OCI-LY7 (cell line): ENCODE results near the gene BLTP3A. TPM values are rescaled to one million over a fixed set of nuclear protein-coding genes. Genes with fewer than 3 reads are reported as not detected.
A peak's percentile ranks its signal among the peaks of the same experiment; 100 is the strongest.
"Not testable (repeated sequence)": the region's sequence is repeated elsewhere in the genome, so short reads cannot be mapped to it uniquely, and the experiment has no call there.

Experiments
- BruUV-seq: library from RNA; stranded (reverse); fragments of 400-500 nt; replicated peaks from 2 replicates; lab custom pipeline; 2021; lab: Mats Ljungman, UMichigan
- CTCF ChIA-PET: fragments of 300-600 bp; sonication (Branson Sonifier 250); formaldehyde crosslinking; loops from one replicate; lab custom pipeline; 2022; ENCODE audit warnings: antibody characterized with exemption; ENCODE audit not compliant: unreplicated experiment; lab: Charles Lee
- POLR2A ChIA-PET: fragments of 300-600 bp; sonication (Branson Sonifier 250); formaldehyde crosslinking; loops from one replicate; lab custom pipeline; 2022; ENCODE audit warnings: antibody characterized with exemption; lab: Charles Lee
- DNase-seq: peaks from one replicate; pipeline ENCODE4 v3.0.0-alpha.2; 2015; ENCODE audit warnings: low spot score
- H2AFZ ChIP-seq: fragments of 200-600 bp; sonication (generic), shearing (Covaris generic); 2 replicates; pipeline ENCODE4 v1.6.1; 2014; ENCODE audit warnings: mild to moderate bottlenecking, antibody characterized with exemption, low read length, moderate library complexity
- H3K27ac ChIP-seq: fragments of 200-600 bp; sonication (generic); 2 replicates; pipeline ENCODE4 v1.5.1; 2014; ENCODE audit warnings: mixed run types, low read depth, mild to moderate bottlenecking, moderate library complexity, low read length, inconsistent platforms; ENCODE audit not compliant: poor library complexity, severe bottlenecking
- H3K36me3 ChIP-seq: fragments of 200-600 bp; sonication (generic); 2 replicates; pipeline ENCODE4 v1.6.1; 2014; ENCODE audit warnings: mild to moderate bottlenecking, antibody characterized with exemption, low read length, moderate library complexity, mixed read lengths; ENCODE audit not compliant: insufficient read depth
- H3K4me1 ChIP-seq: fragments of 200-600 bp; sonication (generic); 2 replicates; pipeline ENCODE4 v1.5.1; 2014; ENCODE audit warnings: mild to moderate bottlenecking, low read length; ENCODE audit not compliant: insufficient read depth, poor library complexity, severe bottlenecking
- H3K4me2 ChIP-seq: fragments of 200-600 bp; sonication (generic); 2 replicates; pipeline ENCODE4 v1.6.1; 2014; ENCODE audit warnings: mild to moderate bottlenecking, low read length
- H3K4me3 ChIP-seq: fragments of 200-600 bp; sonication (generic); 2 replicates; pipeline ENCODE4 v1.5.1; 2014; ENCODE audit warnings: mild to moderate bottlenecking, low read depth, low read length; ENCODE audit not compliant: poor library complexity, severe bottlenecking
- H3K79me2 ChIP-seq: fragments of 200-600 bp; sonication (generic); 2 replicates; pipeline ENCODE4 v1.6.1; 2016; ENCODE audit warnings: low read depth, mild to moderate bottlenecking, low read length, moderate library complexity, mixed read lengths; ENCODE audit not compliant: insufficient read depth
- H3K9me2 ChIP-seq: fragments of 200-600 bp; sonication (generic); 2 replicates; pipeline ENCODE4 v1.6.1; 2016; ENCODE audit warnings: mild to moderate bottlenecking, low read length, mixed read lengths; ENCODE audit not compliant: insufficient read depth
- H3K9me3 ChIP-seq: fragments of 200-600 bp; sonication (generic); 2 replicates; pipeline ENCODE4 v1.6.1; 2014; ENCODE audit warnings: mild to moderate bottlenecking, mixed run types, low read length, mixed read lengths
- H4K20me1 ChIP-seq: fragments of 200-600 bp; sonication (generic); 2 replicates; pipeline ENCODE4 v1.6.1; 2014; ENCODE audit warnings: mild to moderate bottlenecking, antibody characterized with exemption, low read length, moderate library complexity, mixed read lengths; ENCODE audit not compliant: insufficient read depth
- EZH2phosphoT487 ChIP-seq: fragments of 200-600 bp; sonication (generic); IDR thresholded peaks from 2 replicates; pipeline ENCODE4 v1.6.1; 2018; ENCODE audit warnings: low read depth, borderline replicate concordance, mild to moderate bottlenecking, mixed run types, antibody characterized with exemption, low read length, moderate library complexity, mixed read lengths
- intact Hi-C: fragments of 100-400 bp; cut with micrococcal nuclease; formaldehyde crosslinking; loops from one replicate; pipeline ENCODE4 v1.10.0; 2022; ENCODE audit not compliant: unreplicated experiment
- total RNA-seq, 2 experiments: library from RNA; depleted of rRNA in 1 of 2; stranded (reverse); fragments of >200 nt in 1 of 2; shearing (Covaris generic) in 1 of 2; gene quantifications; 2 replicates each; pipeline ENCODE4 v1.2.3, GENCODE V29; 2014 to 2022
- TF ChIP-seq, protein P1 (sequence below): fragments of 200-600 bp; sonication (generic); conservative IDR thresholded peaks from 2 replicates; pipeline ENCODE4 v1.5.1; 2014; ENCODE audit warnings: mild to moderate bottlenecking, antibody characterized with exemption, low read length, moderate library complexity, mixed read lengths

BLTP3A gene
- total RNA-seq, 2 experiments from 2014 or later, result 11.9 to 23.3 TPM

DNA sequence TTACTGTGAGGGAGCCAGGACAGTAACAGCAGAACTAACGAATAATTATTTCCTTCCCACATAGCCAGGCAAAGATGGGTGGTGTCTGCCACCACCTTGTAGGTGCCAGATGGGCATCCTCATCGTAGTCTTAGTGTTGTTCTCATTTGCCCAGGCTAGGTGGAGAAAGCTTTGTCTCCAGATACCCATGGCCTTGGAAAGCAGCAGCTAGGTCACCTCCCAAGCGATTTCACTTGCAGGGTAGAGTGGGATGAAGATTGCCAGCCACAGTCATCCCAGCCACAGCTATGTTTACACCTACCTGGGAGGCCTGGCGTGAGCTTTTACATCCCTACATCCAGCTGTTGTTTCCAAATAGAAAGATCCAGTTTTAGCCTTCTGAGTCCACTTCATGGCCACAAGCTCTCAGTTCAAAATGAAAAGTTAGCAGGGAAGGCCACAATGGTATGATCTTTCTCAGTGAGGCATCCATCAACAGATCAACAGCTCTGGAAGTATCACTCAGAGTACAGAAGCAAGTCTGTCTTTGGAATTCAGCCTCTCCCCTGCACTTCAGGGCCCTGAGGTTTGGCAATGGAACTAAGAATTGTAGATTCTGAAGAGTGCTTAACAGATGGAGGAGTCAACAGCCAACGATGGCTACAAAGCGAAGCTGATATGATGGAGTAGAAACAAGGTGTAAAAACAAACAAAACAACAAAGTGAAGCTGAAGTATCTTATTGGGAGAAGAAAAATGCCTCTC lies 45.6 kb upstream of the BLTP3A start:
- Histone ChIP-seq H4K20me1 (no peaks in the 10 kb centered on the region), H3K79me2 (no peaks in the 10 kb centered on the region), H2AFZ (no peak overlapping the region), H3K4me3 (no peak overlapping the region), H3K9me2 (no peaks in the 10 kb centered on the region), H3K27ac (no peak overlapping the region), H3K36me3 (no peaks in the 10 kb centered on the region), H3K4me2 (no peak overlapping the region), H3K9me3 (no peaks in the 10 kb centered on the region), H3K4me1 (no peaks in the 10 kb centered on the region)
- BruUV-seq, result no TSS peak
- intact Hi-C loops, result no loop called here
- ChIA-PET CTCF (no interaction called here), POLR2A (interaction anchor here (1.1 kb wide), 1 partner anchor 9 kb away, joined by 3 read pairs; no protein-coding TSS in a partner anchor)
- TF ChIP-seq, protein P1, sequence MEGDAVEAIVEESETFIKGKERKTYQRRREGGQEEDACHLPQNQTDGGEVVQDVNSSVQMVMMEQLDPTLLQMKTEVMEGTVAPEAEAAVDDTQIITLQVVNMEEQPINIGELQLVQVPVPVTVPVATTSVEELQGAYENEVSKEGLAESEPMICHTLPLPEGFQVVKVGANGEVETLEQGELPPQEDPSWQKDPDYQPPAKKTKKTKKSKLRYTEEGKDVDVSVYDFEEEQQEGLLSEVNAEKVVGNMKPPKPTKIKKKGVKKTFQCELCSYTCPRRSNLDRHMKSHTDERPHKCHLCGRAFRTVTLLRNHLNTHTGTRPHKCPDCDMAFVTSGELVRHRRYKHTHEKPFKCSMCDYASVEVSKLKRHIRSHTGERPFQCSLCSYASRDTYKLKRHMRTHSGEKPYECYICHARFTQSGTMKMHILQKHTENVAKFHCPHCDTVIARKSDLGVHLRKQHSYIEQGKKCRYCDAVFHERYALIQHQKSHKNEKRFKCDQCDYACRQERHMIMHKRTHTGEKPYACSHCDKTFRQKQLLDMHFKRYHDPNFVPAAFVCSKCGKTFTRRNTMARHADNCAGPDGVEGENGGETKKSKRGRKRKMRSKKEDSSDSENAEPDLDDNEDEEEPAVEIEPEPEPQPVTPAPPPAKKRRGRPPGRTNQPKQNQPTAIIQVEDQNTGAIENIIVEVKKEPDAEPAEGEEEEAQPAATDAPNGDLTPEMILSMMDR, result no peak
- TF ChIP-seq EZH2phosphoT487, result no peak
- DNase-seq, result no peak

DNA sequence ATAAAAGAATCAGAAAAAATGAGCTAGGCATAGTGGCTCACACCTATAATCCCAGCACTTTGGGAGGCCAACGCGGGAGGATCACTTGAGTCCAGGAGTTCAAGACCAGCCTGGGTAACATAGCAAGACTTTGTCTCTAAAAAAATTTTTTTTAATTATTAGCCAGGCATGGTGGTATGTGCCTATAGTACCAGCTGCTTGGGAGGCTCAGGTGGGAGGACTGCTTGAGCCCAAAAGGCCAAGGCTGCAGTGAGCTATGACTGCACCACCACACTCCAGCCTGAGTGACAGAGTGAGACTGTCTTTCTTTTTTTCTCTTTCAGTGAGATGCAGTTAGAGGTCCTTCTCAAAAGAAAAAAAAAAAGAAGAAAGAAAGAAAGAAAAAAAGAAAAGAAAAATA lies 43.1 kb upstream of the BLTP3A start:
- Histone ChIP-seq H3K27ac (no peak overlapping the region), H4K20me1 (no peaks in the 10 kb centered on the region), H3K79me2 (no peaks in the 10 kb centered on the region), H3K36me3 (no peaks in the 10 kb centered on the region), H3K9me2 (no peaks in the 10 kb centered on the region), H2AFZ (no peak overlapping the region), H3K4me3 (no peak overlapping the region), H3K4me2 (no peak overlapping the region), H3K4me1 (peaks cover 12% of the 10 kb centered on the region), H3K9me3 (no peaks in the 10 kb centered on the region)
- ChIA-PET CTCF (no interaction called here), POLR2A (interaction anchor here (1.1 kb wide), 1 partner anchor 318 kb away, joined by 4 read pairs; no protein-coding TSS in a partner anchor)
- no TSS peak for BruUV-seq
- intact Hi-C loops, result no loop called here
- no peak for TF ChIP-seq EZH2phosphoT487
- TF ChIP-seq, protein P1, result no peak
- DNase-seq, result no peak

DNA sequence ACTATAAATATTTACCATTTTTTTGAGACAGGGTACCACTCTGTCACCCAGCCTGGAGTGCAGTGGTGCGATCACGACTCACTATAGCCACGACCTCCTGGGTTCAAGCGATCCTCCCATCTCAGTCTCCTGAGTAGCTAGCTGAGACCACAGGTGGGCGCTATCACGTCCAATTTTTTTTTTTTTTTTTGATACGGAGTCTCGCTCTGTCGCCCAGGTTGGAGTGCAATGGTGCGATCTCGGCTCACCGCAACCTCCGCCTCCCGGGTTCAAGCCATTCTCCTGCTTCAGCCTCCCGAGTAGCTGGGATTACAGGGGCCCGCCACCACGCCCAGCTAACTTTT lies 35.4 kb upstream of the BLTP3A start:
- H3K4me3 ChIP-seq, result peak overlapping the region; percentile 82
- H3K4me2 ChIP-seq, result peak overlapping the region; percentile 80
- peak overlapping the region; percentile 80; the same call in 1 of the 2 replicates for H2AFZ ChIP-seq
- CTCF ChIA-PET, result interaction anchor here (0.5 kb wide), 1 partner anchor 1441 kb away, joined by 3 read pairs; no protein-coding TSS in a partner anchor
- DNase-seq, result peak; percentile 72
- peaks cover 39% of the 10 kb centered on the region for H3K79me2 ChIP-seq
- H3K27ac ChIP-seq, result peak overlapping the region; percentile 79
- BruUV-seq, H3K9me2 ChIP-seq, H4K20me1 ChIP-seq, H3K9me3 ChIP-seq: not testable (repeated sequence)
- peaks cover 24% of the 10 kb centered on the region for H3K36me3 ChIP-seq
- POLR2A ChIA-PET, result interaction anchor here (0.6 to 1.1 kb wide), 2 partner anchors 98 to 1910 kb away, joined by 3 read pairs; no protein-coding TSS in a partner anchor
- intact Hi-C loops, result loop anchor here (2.0 to 5.0 kb wide), 3 partner anchors 82 to 131 kb away; partner anchors contain the start of genes ANKS1A and TAF11
- TF ChIP-seq, protein P1, result peak; percentile 72
- H3K4me1 ChIP-seq, result peaks cover 38% of the 10 kb centered on the region
